RCC 7860 (cell line): ENCODE measurements around the gene OTUD5.
A peak's percentile ranks its signal among the peaks of the same experiment; 100 is the strongest.

Experiments used
- DNase-seq: peaks from one replicate; pipeline ENCODE4 v3.0.0-alpha.2; 2015; ENCODE audit warnings: low spot score
- FAIRE-seq: peaks from 2 replicates; lab custom pipeline; 2012; peaks lifted over from hg19 to GRCh38; lab: Jason Lieb, UNC

The OTUD5 gene

GRCh38 chrX:48938721-48939425, 18.5 kb downstream of the OTUD5 start:
- DNase-seq, result no peak
- FAIRE-seq, result no peak

- DNase-seq (no peak), FAIRE-seq (no peak)
Observed at GRCh38 chrX:48937054-48937907, 20.1 kb downstream of the OTUD5 start.

- FAIRE-seq, result no peak
- DNase-seq, result no peak
Observed at GRCh38 chrX:48936429-48937053, 20.9 kb downstream of the OTUD5 start.

- no peak for FAIRE-seq
- DNase-seq, result no peak
Observed at GRCh38 chrX:48935301-48935670, 22.1 kb downstream of the OTUD5 start.

- no peak for FAIRE-seq
- DNase-seq, result no peak
Observed at GRCh38 chrX:48934581-48935300, 22.7 kb downstream of the OTUD5 start.

- FAIRE-seq, result no peak
- DNase-seq, result no peak
Observed at GRCh38 chrX:48933757-48934156, 23.6 kb downstream of the OTUD5 start.

- DNase-seq (no peak), FAIRE-seq (no peak)
Observed at GRCh38 chrX:48927736-48928382, 29.5 kb downstream of the OTUD5 start.

- DNase-seq (no peak), FAIRE-seq (no peak)
Observed at GRCh38 chrX:48927123-48927522, 30.3 kb downstream of the OTUD5 start.

GRCh38 chrX:48924270-48924669, 33.1 kb downstream of the OTUD5 start:
- FAIRE-seq (no peak), DNase-seq (no peak)

- FAIRE-seq (no peak), DNase-seq (no peak)
Observed at GRCh38 chrX:48923771-48924170, 33.6 kb downstream of the OTUD5 start.

- FAIRE-seq, result no peak
- no peak for DNase-seq
Observed at GRCh38 chrX:48920718-48921104, 36.7 kb downstream of the OTUD5 start.

- no peak for DNase-seq
- no peak for FAIRE-seq
Observed at GRCh38 chrX:48919947-48920717, 37.3 kb downstream of the OTUD5 start.

- no peak for DNase-seq
- FAIRE-seq, result no peak
Observed at GRCh38 chrX:48919360-48919841, 38.0 kb downstream of the OTUD5 start.

- FAIRE-seq (peak; percentile 94), DNase-seq (peak; percentile 85)
Observed at GRCh38 chrX:48918643-48919340, 38.6 kb downstream of the OTUD5 start, which contains the start of gene PIM2. Gene PIM2 (minus strand): TSS chrX:48919024. CDS start chrX:48918834, 190 bp downstream.

- FAIRE-seq (no peak), DNase-seq (no peak)
Observed at GRCh38 chrX:48918301-48918642, 39.1 kb downstream of the OTUD5 start.

- DNase-seq (peak; percentile 89), FAIRE-seq (peak; percentile 89)
Observed at GRCh38 chrX:48917139-48918001, 40.0 kb downstream of the OTUD5 start.

- DNase-seq (no peak), FAIRE-seq (no peak)
Observed at GRCh38 chrX:48914593-48915493, 42.6 kb downstream of the OTUD5 start.
